Measurements from ENCODE around the gene TGM6. TPM values are rescaled to one million over a fixed set of nuclear protein-coding genes. Genes with fewer than 3 reads are reported as not detected.
A peak's percentile ranks its signal among the peaks of the same experiment; 100 is the strongest.

Gene TGM6
- polyA plus RNA-seq, 1 donor from 2014 or later, result not detected

GRCh38 chr20:2468581-2469407, 88.1 kb downstream of the TGM6 start:
- H3K9ac ChIP-seq (ENCODE audit: low read length), result no peak overlapping the region
- no peak overlapping the region for H3K4me2 ChIP-seq (ENCODE audit: low read length)
- H3K9me3 ChIP-seq (ENCODE audit: low read length), result no peaks in the 10 kb centered on the region
- H3K4me3 ChIP-seq (ENCODE audit: low read length), result peak overlapping the region; percentile 86
- H3F3A ChIP-seq (ENCODE audit: insufficient read depth, low read length, poor library complexity, severe bottlenecking), result no peaks in the 10 kb centered on the region
- H3K27ac ChIP-seq (ENCODE audit: low read length), result no peak overlapping the region
- TF ChIP-seq, protein P1, sequence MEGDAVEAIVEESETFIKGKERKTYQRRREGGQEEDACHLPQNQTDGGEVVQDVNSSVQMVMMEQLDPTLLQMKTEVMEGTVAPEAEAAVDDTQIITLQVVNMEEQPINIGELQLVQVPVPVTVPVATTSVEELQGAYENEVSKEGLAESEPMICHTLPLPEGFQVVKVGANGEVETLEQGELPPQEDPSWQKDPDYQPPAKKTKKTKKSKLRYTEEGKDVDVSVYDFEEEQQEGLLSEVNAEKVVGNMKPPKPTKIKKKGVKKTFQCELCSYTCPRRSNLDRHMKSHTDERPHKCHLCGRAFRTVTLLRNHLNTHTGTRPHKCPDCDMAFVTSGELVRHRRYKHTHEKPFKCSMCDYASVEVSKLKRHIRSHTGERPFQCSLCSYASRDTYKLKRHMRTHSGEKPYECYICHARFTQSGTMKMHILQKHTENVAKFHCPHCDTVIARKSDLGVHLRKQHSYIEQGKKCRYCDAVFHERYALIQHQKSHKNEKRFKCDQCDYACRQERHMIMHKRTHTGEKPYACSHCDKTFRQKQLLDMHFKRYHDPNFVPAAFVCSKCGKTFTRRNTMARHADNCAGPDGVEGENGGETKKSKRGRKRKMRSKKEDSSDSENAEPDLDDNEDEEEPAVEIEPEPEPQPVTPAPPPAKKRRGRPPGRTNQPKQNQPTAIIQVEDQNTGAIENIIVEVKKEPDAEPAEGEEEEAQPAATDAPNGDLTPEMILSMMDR (IDR thresholded peaks at IDR 0.05; ENCODE audit: poor library complexity, severe bottlenecking), result no peak
- no peak for TF ChIP-seq TAF1 (IDR thresholded peaks at IDR 0.05; ENCODE audit: low read depth)
- TF ChIP-seq EP300 (conservative IDR thresholded peaks at IDR 0.05; ENCODE audit: poor library complexity, severe bottlenecking), result no peak
- no peak for TF ChIP-seq MXI1 (conservative IDR thresholded peaks at IDR 0.05; ENCODE audit: poor library complexity, severe bottlenecking)
- no peak for TF ChIP-seq POLR2AphosphoS5 (IDR thresholded peaks at IDR 0.05)
- TF ChIP-seq EZH2 (IDR thresholded peaks at IDR 0.05; ENCODE audit: borderline replicate concordance, insufficient read depth, low read length, poor library complexity, severe bottlenecking), result no peak
- TF ChIP-seq, protein P2, sequence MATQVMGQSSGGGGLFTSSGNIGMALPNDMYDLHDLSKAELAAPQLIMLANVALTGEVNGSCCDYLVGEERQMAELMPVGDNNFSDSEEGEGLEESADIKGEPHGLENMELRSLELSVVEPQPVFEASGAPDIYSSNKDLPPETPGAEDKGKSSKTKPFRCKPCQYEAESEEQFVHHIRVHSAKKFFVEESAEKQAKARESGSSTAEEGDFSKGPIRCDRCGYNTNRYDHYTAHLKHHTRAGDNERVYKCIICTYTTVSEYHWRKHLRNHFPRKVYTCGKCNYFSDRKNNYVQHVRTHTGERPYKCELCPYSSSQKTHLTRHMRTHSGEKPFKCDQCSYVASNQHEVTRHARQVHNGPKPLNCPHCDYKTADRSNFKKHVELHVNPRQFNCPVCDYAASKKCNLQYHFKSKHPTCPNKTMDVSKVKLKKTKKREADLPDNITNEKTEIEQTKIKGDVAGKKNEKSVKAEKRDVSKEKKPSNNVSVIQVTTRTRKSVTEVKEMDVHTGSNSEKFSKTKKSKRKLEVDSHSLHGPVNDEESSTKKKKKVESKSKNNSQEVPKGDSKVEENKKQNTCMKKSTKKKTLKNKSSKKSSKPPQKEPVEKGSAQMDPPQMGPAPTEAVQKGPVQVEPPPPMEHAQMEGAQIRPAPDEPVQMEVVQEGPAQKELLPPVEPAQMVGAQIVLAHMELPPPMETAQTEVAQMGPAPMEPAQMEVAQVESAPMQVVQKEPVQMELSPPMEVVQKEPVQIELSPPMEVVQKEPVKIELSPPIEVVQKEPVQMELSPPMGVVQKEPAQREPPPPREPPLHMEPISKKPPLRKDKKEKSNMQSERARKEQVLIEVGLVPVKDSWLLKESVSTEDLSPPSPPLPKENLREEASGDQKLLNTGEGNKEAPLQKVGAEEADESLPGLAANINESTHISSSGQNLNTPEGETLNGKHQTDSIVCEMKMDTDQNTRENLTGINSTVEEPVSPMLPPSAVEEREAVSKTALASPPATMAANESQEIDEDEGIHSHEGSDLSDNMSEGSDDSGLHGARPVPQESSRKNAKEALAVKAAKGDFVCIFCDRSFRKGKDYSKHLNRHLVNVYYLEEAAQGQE (IDR thresholded peaks at IDR 0.05; ENCODE audit: borderline replicate concordance), result no peak
- TF ChIP-seq SMC3 (conservative IDR thresholded peaks at IDR 0.05; ENCODE audit: poor library complexity), result no peak
- TF ChIP-seq RAD21 (conservative IDR thresholded peaks at IDR 0.05), result no peak
- H2AFZ ChIP-seq (ENCODE audit: low read depth, low read length), result no peak overlapping the region
- H4K20me1 ChIP-seq (ENCODE audit: insufficient read depth), result no peaks in the 10 kb centered on the region
- H3K9me2 ChIP-seq (ENCODE audit: insufficient read depth, low read length), result no peaks in the 10 kb centered on the region
- no peaks in the 10 kb centered on the region for H3K27me3 ChIP-seq (ENCODE audit: insufficient read depth, low read depth, low read length)
- peaks cover 8% of the 10 kb centered on the region for H3K36me3 ChIP-seq (ENCODE audit: insufficient read depth, low read length)
- peaks cover 32% of the 10 kb centered on the region for H3K79me2 ChIP-seq (replicated peaks; ENCODE audit: insufficient read depth, low read length)

GRCh38 chr20:2469991-2470422, 89.3 kb downstream of the TGM6 start:
- no peak for TF ChIP-seq POLR2AphosphoS5 (IDR thresholded peaks at IDR 0.05)
- TF ChIP-seq TAF1 (IDR thresholded peaks at IDR 0.05; ENCODE audit: low read depth), result no peak
- TF ChIP-seq RAD21 (conservative IDR thresholded peaks at IDR 0.05), result no peak
- TF ChIP-seq, protein P1 (IDR thresholded peaks at IDR 0.05; ENCODE audit: poor library complexity, severe bottlenecking), result no peak
- TF ChIP-seq MXI1 (conservative IDR thresholded peaks at IDR 0.05; ENCODE audit: poor library complexity, severe bottlenecking), result no peak
- no peak for TF ChIP-seq EZH2 (IDR thresholded peaks at IDR 0.05; ENCODE audit: borderline replicate concordance, insufficient read depth, low read length, poor library complexity, severe bottlenecking)
- TF ChIP-seq, protein P2 (IDR thresholded peaks at IDR 0.05; ENCODE audit: borderline replicate concordance), result no peak
- TF ChIP-seq SMC3 (conservative IDR thresholded peaks at IDR 0.05; ENCODE audit: poor library complexity), result no peak
- no peak for TF ChIP-seq EP300 (conservative IDR thresholded peaks at IDR 0.05; ENCODE audit: poor library complexity, severe bottlenecking)
- H3K4me3 ChIP-seq (ENCODE audit: low read length), result peak overlapping the region; percentile 86
- H3K9me3 ChIP-seq (ENCODE audit: low read length), result no peaks in the 10 kb centered on the region
- H3K27me3 ChIP-seq (ENCODE audit: insufficient read depth, low read depth, low read length), result no peaks in the 10 kb centered on the region
- H3F3A ChIP-seq (ENCODE audit: insufficient read depth, low read length, poor library complexity, severe bottlenecking), result no peaks in the 10 kb centered on the region
- H3K9ac ChIP-seq (ENCODE audit: low read length), result peak overlapping the region; percentile 75
- peaks cover 4% of the 10 kb centered on the region for H3K36me3 ChIP-seq (ENCODE audit: insufficient read depth, low read length)
- peak overlapping the region; percentile 52 for H2AFZ ChIP-seq (ENCODE audit: low read depth, low read length)
- H3K4me2 ChIP-seq (ENCODE audit: low read length), result peak overlapping the region; percentile 88
- no peaks in the 10 kb centered on the region for H3K9me2 ChIP-seq (ENCODE audit: insufficient read depth, low read length)
- peaks cover 32% of the 10 kb centered on the region for H3K79me2 ChIP-seq (replicated peaks; ENCODE audit: insufficient read depth, low read length)
- H3K27ac ChIP-seq (ENCODE audit: low read length), result peak overlapping the region; percentile 73
- H4K20me1 ChIP-seq (ENCODE audit: insufficient read depth), result no peaks in the 10 kb centered on the region
